Sigmoid colon (tissue), 7 donors: ENCODE results near the gene LCE2C. TPM values are rescaled to one million over a fixed set of nuclear protein-coding genes. Genes with fewer than 3 reads are reported as not detected.

Experiments used
- DNase-seq: peaks from one replicate; pipeline ENCODE4 v3.0.0-alpha.2; 2019
- H3K27ac ChIP-seq, 4 donors: fragments of 200-600 bp; sonication (generic); one replicate each; pipeline ENCODE4 v1.5.1; 2016 to 2019; ENCODE audit warnings: mild to moderate bottlenecking in 1 of 4
- H3K27me3 ChIP-seq, 3 donors: fragments of 200-600 bp; sonication (generic); one replicate each; pipeline ENCODE4 v1.5.1; 2019; ENCODE audit warnings: mild to moderate bottlenecking in 1 of 3
- H3K36me3 ChIP-seq, 4 donors: fragments of 200-600 bp; sonication (generic); one replicate each; pipeline ENCODE4 v1.5.1; 2016 to 2019
- H3K4me1 ChIP-seq, 4 donors: fragments of 200-600 bp; sonication (generic); one replicate each; pipeline ENCODE4 v1.5.1; 2017 to 2019
- H3K4me3 ChIP-seq, 4 donors: fragments of 200-600 bp; sonication (generic); one replicate each; pipeline ENCODE4 v1.5.1; 2017 to 2019; ENCODE audit warnings: mild to moderate bottlenecking in 2 of 4, moderate library complexity in 1 of 4
- H3K9me3 ChIP-seq, 4 donors: fragments of 200-600 bp in 3 of 4; sonication (generic) in 3 of 4; one replicate each; pipeline versions ENCODE4 v1.5.1 to v1.6.1; 2013 to 2019
- EP300 ChIP-seq, 4 donors: sonication (generic); formaldehyde crosslinking; IDR thresholded peaks; one replicate each; pipeline ENCODE4 v1.6.1; 2017; ENCODE audit warnings: antibody characterized with exemption in 4 of 4
- POLR2A ChIP-seq, 2 donors: fragments of 450-650 bp; IDR thresholded peaks; one replicate each; pipeline ENCODE4 v1.6.1; 2016; ENCODE audit warnings: antibody characterized with exemption in 2 of 2, mild to moderate bottlenecking in 2 of 2, moderate library complexity in 2 of 2
- POLR2AphosphoS5 ChIP-seq, 4 donors: sonication (generic); formaldehyde crosslinking; IDR thresholded peaks; one replicate each; pipeline ENCODE4 v1.6.1; 2017; ENCODE audit warnings: antibody characterized with exemption in 4 of 4
- WGBS, 2 donors: extraction: QIAGEN DNeasy Blood & Tissue Kit; methylation state at CpG; one replicate each; pipeline ENCODE4 v1.1.7; 2013; 5-methylcytosine and 5-hydroxymethylcytosine counted together
- intact Hi-C: fragments of 100-400 bp; cut with DNase I; formaldehyde crosslinking; loops from one replicate; pipeline ENCODE4 v1.15.1; 2023
- polyA plus RNA-seq, 3 donors: library from polyadenylated mRNA; stranded (reverse); fragments of 200-250 nt; gene quantifications; one replicate each; pipeline ENCODE4 v1.2.3, GENCODE V29; 2013
- total RNA-seq, 4 donors: library from RNA; depleted of rRNA; stranded (reverse); fragments of >200 nt; gene quantifications; one replicate each; pipeline ENCODE4 v1.1.0, GENCODE V29; 2016
- TF ChIP-seq, protein P1 (sequence below), 4 experiments: fragments of 450-650 bp in 3 of 4; fragments of 200-600 bp in 1 of 4; IDR thresholded peaks; one replicate each; pipeline ENCODE4 v1.5.1; 2016 to 2019; ENCODE audit warnings: antibody characterized with exemption in 4 of 4, mild to moderate bottlenecking in 3 of 4, moderate library complexity in 2 of 4
- donor health status: healthy with polysubstance abuse.
- donor health status: Bipolar disorder and iron deficiency.
- donor health status: healthy.

The LCE2C gene
- total and polyA plus RNA-seq, 7 donors, result not detected

DNA sequence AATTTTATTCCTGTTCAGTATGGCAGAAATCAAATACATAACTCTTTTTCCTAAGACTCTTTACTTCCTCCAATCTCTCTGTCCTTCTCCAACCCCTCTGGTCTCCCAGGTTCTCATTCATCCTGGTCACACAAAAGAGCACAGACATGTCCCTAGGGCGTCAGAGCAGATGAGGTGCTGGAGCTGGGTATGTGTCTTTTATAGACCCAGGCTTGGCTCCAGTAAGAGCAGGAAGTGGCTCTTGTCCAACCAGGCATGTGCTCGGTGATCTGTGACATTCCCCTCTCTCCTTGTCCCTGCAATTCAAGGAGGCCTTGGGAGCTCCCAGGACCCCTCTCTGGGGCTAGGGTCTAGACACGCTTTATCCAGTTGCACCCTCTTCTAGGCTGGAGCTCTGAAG is 29.9 kb upstream of the LCE2C start:
- no peak for DNase-seq
- TF ChIP-seq POLR2AphosphoS5 (IDR thresholded peaks at IDR 0.05), result no peak
- TF ChIP-seq EP300 (IDR thresholded peaks at IDR 0.05), result no peak
- TF ChIP-seq POLR2A (IDR thresholded peaks at IDR 0.05), result no peak
- TF ChIP-seq, protein P1, sequence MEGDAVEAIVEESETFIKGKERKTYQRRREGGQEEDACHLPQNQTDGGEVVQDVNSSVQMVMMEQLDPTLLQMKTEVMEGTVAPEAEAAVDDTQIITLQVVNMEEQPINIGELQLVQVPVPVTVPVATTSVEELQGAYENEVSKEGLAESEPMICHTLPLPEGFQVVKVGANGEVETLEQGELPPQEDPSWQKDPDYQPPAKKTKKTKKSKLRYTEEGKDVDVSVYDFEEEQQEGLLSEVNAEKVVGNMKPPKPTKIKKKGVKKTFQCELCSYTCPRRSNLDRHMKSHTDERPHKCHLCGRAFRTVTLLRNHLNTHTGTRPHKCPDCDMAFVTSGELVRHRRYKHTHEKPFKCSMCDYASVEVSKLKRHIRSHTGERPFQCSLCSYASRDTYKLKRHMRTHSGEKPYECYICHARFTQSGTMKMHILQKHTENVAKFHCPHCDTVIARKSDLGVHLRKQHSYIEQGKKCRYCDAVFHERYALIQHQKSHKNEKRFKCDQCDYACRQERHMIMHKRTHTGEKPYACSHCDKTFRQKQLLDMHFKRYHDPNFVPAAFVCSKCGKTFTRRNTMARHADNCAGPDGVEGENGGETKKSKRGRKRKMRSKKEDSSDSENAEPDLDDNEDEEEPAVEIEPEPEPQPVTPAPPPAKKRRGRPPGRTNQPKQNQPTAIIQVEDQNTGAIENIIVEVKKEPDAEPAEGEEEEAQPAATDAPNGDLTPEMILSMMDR (IDR thresholded peaks at IDR 0.05), result no peak
- Histone ChIP-seq H3K4me1 (no peaks in the 10 kb centered on the region), H3K27me3 (no peaks in the 10 kb centered on the region), H3K4me3 (no peak overlapping the region), H3K27ac (no peak overlapping the region), H3K36me3 (no peaks in the 10 kb centered on the region), H3K9me3 (no peaks in the 10 kb centered on the region)
- WGBS, 2 donors, result 33 to 46% methylated on average over 3 of the region's 3 CpGs
- intact Hi-C loops, result no loop called here

DNA sequence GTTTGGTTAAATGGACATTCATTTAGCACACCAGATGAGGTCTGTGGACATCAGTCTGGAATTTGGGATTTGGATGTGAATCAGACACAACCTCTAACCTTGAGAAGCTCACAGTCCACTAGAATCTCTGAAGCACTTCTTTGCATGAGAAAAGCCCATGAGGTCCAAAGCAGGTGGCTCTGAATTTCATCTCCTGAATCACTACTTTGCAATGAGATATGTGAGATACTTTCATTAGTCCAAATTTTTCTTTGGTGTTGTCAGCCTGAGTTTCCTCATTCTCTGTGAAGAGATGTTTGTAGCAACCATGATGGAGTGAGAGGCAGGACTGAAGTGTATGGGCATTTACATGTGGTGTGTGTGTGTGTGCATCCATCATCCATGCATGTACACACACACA is 28.4 kb upstream of the LCE2C start:
- intact Hi-C loops, result no loop called here
- no peaks in the 10 kb centered on the region for H3K9me3 ChIP-seq
- no peaks in the 10 kb centered on the region for H3K4me1 ChIP-seq
- TF ChIP-seq, protein P1 (IDR thresholded peaks at IDR 0.05), result no peak
- TF ChIP-seq POLR2A (IDR thresholded peaks at IDR 0.05), result no peak
- TF ChIP-seq EP300 (IDR thresholded peaks at IDR 0.05), result no peak
- no peak for TF ChIP-seq POLR2AphosphoS5 (IDR thresholded peaks at IDR 0.05)
- no peak overlapping the region for H3K27ac ChIP-seq
- H3K4me3 ChIP-seq, result no peak overlapping the region
- no peaks in the 10 kb centered on the region for H3K36me3 ChIP-seq
- no peak for DNase-seq
- H3K27me3 ChIP-seq, result no peaks in the 10 kb centered on the region

DNA sequence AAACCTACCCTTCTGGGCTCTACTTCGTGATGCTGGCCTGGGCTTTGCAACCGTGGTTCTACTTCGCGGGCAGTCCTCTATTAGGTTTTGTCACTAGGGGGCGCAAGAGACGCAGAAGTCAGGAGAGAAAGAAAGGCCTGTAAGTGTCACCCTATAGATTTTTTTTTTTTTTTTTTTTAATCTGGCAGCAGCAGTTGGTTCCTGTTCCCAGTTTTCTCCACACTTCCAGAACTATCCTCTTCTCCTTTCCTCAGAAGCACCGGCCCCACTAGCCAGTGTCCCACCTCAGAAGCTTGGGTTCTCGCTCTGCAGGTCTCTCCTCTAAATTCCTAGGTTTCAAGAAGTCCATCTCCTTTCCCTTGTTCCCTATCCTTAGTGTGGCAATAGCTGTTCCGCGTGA is 21.0 kb upstream of the LCE2C start:
- Histone ChIP-seq H3K4me3 (no peak overlapping the region), H3K36me3 (no peaks in the 10 kb centered on the region), H3K27ac (no peak overlapping the region), H3K4me1 (no peaks in the 10 kb centered on the region), H3K27me3 (no peaks in the 10 kb centered on the region), H3K9me3 (no peaks in the 10 kb centered on the region)
- TF ChIP-seq, protein P1 (IDR thresholded peaks at IDR 0.05), result peak in 1 of 4 experiments; percentile 38
- no peak for TF ChIP-seq POLR2A (IDR thresholded peaks at IDR 0.05)
- TF ChIP-seq POLR2AphosphoS5 (IDR thresholded peaks at IDR 0.05), result no peak
- 31 to 32% methylated on average over 10 of the region's 10 CpGs for WGBS, 2 donors
- DNase-seq, result no peak
- intact Hi-C loops, result loop anchor here (10.0 kb wide), 1 partner anchor 571 kb away; no protein-coding TSS in a partner anchor

DNA sequence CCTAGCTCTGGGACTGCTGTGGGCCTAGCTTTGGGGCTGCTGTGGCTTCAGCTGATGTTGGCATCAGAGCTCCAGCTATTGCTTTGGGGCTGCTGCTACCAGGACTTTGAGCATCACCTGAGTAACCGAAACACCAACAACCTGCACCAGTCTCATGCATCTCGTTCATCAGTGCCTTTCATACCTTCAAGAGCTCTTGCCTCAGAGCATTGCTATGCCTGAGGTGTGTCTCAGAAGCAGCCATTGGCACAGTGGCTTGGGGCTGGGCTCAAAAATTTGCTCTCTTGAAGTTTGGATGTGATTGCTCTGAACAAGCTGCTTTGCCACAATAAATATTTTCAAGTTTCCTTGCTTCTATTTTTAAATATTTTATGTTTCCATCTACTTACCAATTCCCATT is 18.6 kb upstream of the LCE2C start:
- H3K27ac ChIP-seq, result no peak overlapping the region
- 62 to 77% methylated on average over 2 of the region's 2 CpGs for WGBS, 2 donors
- no peak for DNase-seq
- H3K27me3 ChIP-seq, result no peaks in the 10 kb centered on the region
- intact Hi-C loops, result loop anchor here (10.0 kb wide), 1 partner anchor 568 kb away; no protein-coding TSS in a partner anchor
- no peaks in the 10 kb centered on the region for H3K9me3 ChIP-seq
- H3K36me3 ChIP-seq, result no peaks in the 10 kb centered on the region
- H3K4me3 ChIP-seq, result no peak overlapping the region
- H3K4me1 ChIP-seq, result no peaks in the 10 kb centered on the region
- TF ChIP-seq POLR2AphosphoS5 (IDR thresholded peaks at IDR 0.05) (no peak), POLR2A (IDR thresholded peaks at IDR 0.05) (no peak), EP300 (IDR thresholded peaks at IDR 0.05) (no peak)
- TF ChIP-seq, protein P1 (IDR thresholded peaks at IDR 0.05), result no peak

DNA sequence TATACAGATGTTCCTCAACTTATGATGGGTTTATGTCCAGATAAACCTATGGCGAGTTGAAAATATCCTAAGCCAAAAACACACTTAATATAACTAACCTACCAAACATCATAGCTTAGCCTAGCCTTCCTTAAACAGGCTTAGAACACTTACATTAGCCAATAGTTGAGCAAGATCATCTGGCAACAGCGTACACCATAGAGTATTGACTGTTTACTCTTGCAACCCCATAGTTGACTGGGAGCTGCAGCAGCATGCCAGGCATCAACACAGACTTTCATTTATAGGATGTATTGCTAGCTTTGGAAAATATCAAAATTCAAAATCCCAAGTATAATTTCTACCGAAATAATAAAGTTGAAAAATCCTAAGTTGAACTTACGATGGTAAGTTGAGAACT is 17.4 kb upstream of the LCE2C start:
- WGBS, 2 donors, result 79 to 87% methylated on average over 4 of the region's 4 CpGs
- DNase-seq, result no peak
- Histone ChIP-seq H3K27ac (no peak overlapping the region), H3K4me1 (no peaks in the 10 kb centered on the region), H3K27me3 (no peaks in the 10 kb centered on the region), H3K9me3 (no peaks in the 10 kb centered on the region), H3K4me3 (no peak overlapping the region), H3K36me3 (no peaks in the 10 kb centered on the region)
- intact Hi-C loops, result loop anchor here (10.0 kb wide), 1 partner anchor 567 kb away; no protein-coding TSS in a partner anchor
- TF ChIP-seq POLR2AphosphoS5 (IDR thresholded peaks at IDR 0.05) (no peak), EP300 (IDR thresholded peaks at IDR 0.05) (no peak), POLR2A (IDR thresholded peaks at IDR 0.05) (no peak)
- TF ChIP-seq, protein P1 (IDR thresholded peaks at IDR 0.05), result no peak
